ENCODE measurements around the gene CDH12. TPM values are rescaled to one million over a fixed set of nuclear protein-coding genes. Genes with fewer than 3 reads are reported as not detected.

CDH12 gene
- total RNA-seq, 6 experiments from 2014 or later: not detected

DNA sequence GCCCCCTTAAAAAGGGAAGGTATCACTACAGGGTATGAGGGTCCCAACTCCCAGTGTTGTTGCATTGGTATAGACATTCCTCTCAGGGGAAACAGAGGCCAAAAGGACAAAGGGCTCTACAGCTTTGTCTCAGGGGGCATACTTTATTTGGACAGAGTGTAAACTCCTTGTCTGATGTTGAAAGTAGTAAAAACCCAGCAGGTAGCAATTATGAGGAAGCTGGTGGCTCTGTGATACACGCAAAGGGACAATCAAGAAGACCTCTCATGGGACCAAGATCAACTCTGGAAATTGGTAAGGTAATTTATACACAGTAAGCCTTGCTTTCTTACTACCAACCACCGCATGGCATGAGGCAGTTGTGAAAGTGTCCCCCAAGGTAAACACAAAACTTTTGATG lies 764.6 kb downstream of the CDH12 start:
- Mint-ChIP-seq H3K4me3 (no peak overlapping the region), H3K27me3 (ENCODE audit: insufficient read depth) (no peaks in the 10 kb centered on the region), H3K27ac (no peak overlapping the region), H3K36me3 (ENCODE audit: low read depth) (no peaks in the 10 kb centered on the region), H3K4me1 (ENCODE audit: low read depth) (no peaks in the 10 kb centered on the region), H3K9me3 (peaks cover 39% of the 10 kb centered on the region)
- DNase-seq: no peak
- TF ChIP-seq, protein P1, sequence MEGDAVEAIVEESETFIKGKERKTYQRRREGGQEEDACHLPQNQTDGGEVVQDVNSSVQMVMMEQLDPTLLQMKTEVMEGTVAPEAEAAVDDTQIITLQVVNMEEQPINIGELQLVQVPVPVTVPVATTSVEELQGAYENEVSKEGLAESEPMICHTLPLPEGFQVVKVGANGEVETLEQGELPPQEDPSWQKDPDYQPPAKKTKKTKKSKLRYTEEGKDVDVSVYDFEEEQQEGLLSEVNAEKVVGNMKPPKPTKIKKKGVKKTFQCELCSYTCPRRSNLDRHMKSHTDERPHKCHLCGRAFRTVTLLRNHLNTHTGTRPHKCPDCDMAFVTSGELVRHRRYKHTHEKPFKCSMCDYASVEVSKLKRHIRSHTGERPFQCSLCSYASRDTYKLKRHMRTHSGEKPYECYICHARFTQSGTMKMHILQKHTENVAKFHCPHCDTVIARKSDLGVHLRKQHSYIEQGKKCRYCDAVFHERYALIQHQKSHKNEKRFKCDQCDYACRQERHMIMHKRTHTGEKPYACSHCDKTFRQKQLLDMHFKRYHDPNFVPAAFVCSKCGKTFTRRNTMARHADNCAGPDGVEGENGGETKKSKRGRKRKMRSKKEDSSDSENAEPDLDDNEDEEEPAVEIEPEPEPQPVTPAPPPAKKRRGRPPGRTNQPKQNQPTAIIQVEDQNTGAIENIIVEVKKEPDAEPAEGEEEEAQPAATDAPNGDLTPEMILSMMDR (IDR thresholded peaks at IDR 0.05): no peak

DNA sequence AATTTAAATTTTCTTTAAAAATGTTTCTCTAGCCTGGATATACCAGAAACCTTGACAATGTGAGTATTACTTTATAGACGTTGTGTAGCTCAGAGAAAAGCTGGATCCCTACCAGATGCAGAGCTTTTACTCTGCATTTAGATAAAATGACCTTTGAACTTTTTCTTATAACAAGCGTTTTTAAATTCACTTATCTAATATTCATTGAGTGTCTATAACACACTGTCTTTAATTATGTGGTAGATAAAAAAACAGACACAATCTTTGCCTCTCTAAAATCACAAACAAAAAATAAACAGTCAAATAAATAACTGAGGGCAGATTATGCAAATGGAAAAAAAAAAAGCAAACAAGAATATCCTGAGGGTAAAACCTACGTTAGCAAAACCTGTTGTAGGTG lies 773.6 kb downstream of the CDH12 start:
- Mint-ChIP-seq H3K4me1 (ENCODE audit: low read depth) (no peaks in the 10 kb centered on the region), H3K36me3 (ENCODE audit: low read depth) (no peaks in the 10 kb centered on the region), H3K27me3 (ENCODE audit: insufficient read depth) (no peaks in the 10 kb centered on the region)

DNA sequence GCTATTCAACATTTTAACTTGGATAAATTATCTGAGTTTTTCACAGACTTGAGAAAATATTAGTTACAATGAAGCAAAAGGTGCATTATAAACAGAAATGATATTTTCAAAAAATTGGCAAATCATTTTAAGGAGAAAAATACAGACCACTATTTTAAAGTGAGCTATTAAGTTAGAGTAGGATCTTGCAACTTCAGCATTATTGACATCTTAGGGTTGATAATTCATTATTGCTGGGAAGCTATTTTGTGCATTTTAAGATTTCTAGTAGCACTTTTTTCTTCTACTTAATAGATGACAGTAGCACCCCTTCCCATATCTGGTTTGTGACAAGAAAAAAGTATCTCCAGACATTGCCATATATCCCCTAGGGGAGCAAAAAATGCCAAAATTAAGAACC lies 774.1 kb downstream of the CDH12 start:
- H3K27me3 Mint-ChIP-seq (ENCODE audit: insufficient read depth): no peaks in the 10 kb centered on the region
- H3K27ac Mint-ChIP-seq: no peak overlapping the region
- no peaks in the 10 kb centered on the region for H3K4me1 Mint-ChIP-seq (ENCODE audit: low read depth)
- TF ChIP-seq, protein P1 (IDR thresholded peaks at IDR 0.05): no peak
- H3K36me3 Mint-ChIP-seq (ENCODE audit: low read depth): no peaks in the 10 kb centered on the region
- no peak overlapping the region for H3K4me3 Mint-ChIP-seq
- DNase-seq: no peak
- H3K9me3 Mint-ChIP-seq: peaks cover 14% of the 10 kb centered on the region; the same call in 1 of the 2 replicates

More for the DNA sequence above, 773.6 kb downstream of the CDH12 start:
- H3K9me3 Mint-ChIP-seq: peaks cover 14% of the 10 kb centered on the region; the same call in 1 of the 2 replicates
- TF ChIP-seq, protein P1 (IDR thresholded peaks at IDR 0.05): no peak
- no peak for DNase-seq
- no peak overlapping the region for H3K4me3 Mint-ChIP-seq
- no peak overlapping the region for H3K27ac Mint-ChIP-seq

DNA sequence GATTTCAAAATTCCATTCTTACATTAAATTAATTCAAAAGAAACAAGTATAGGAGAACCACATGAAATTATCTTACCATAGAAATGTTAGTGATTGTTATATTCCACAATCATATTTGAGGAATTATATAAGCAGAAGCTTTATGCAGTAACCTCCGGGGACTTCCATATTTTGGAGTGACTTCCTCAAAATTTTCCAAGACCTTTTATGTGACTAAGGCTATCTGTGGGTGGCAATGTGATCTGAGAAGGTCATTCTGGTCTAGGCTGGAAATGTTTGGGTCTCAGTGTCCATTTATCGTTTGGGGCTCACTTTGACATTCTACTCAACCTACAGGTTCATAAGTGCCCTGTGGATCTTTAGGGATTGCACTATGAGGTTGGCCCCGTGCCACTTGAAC lies 776.6 kb downstream of the CDH12 start:
- no peaks in the 10 kb centered on the region for H3K27me3 Mint-ChIP-seq (ENCODE audit: insufficient read depth)
- TF ChIP-seq, protein P1 (IDR thresholded peaks at IDR 0.05): no peak
- H3K4me1 Mint-ChIP-seq (ENCODE audit: low read depth): no peaks in the 10 kb centered on the region
- H3K27ac Mint-ChIP-seq: no peak overlapping the region
- no peak for DNase-seq
- no peaks in the 10 kb centered on the region for H3K36me3 Mint-ChIP-seq (ENCODE audit: low read depth)
- H3K4me3 Mint-ChIP-seq: no peak overlapping the region
- H3K9me3 Mint-ChIP-seq: peaks cover 15% of the 10 kb centered on the region

DNA sequence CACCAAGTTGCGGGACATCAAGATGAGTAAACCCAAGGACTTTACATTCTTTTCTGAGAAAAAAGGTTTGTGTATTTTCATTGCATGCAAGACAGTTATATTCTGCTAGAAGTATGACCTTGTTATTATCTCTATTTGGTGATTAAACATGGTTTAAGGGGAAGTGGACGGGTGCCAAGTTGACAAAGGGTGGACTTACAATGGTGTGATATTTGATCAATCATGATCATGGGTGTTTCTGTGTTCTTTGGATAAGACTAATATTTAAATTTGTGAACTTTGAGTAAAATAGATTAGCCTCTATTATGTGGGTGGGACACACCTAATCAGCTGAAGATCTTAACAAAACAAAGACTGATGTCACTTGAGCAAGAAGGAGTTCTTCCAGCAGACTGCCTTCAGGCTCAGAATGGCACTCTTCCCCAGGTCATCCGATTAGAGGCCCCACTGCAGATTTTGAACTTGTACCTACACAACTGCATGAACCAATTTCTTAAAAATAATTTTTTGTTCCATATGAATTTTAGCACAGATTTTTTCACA lies 782.9 kb downstream of the CDH12 start:
- Mint-ChIP-seq H3K27me3 (ENCODE audit: insufficient read depth) (no peaks in the 10 kb centered on the region), H3K4me3 (no peak overlapping the region), H3K36me3 (ENCODE audit: low read depth) (no peaks in the 10 kb centered on the region), H3K27ac (no peak overlapping the region), H3K4me1 (ENCODE audit: low read depth) (no peaks in the 10 kb centered on the region), H3K9me3 (peaks cover 47% of the 10 kb centered on the region)
- DNase-seq: no peak
- TF ChIP-seq, protein P1 (IDR thresholded peaks at IDR 0.05): no peak

DNA sequence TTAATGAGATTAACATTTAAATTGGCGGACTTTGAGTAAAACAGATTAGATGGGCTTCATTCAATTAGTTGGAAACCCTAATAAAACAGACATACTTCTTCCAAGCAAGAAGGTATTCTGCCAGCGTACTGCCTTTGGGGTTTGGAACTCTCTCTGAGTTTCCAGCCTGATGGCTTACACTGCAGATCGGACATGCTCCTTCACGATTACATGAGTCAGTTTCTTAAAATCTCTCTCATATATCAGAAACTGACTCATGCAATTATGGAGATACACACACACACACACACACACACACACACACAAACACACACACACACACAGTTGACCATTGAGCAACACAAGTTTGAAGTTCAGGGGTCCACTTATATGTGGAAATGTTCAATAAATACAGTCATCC lies 789.4 kb downstream of the CDH12 start:
- no peak for DNase-seq
- no peak overlapping the region for H3K27ac Mint-ChIP-seq
- no peaks in the 10 kb centered on the region for H3K27me3 Mint-ChIP-seq (ENCODE audit: insufficient read depth)
- no peak overlapping the region for H3K4me3 Mint-ChIP-seq
- TF ChIP-seq, protein P1 (IDR thresholded peaks at IDR 0.05): no peak
- peaks cover 39% of the 10 kb centered on the region for H3K9me3 Mint-ChIP-seq
- H3K36me3 Mint-ChIP-seq (ENCODE audit: low read depth): no peaks in the 10 kb centered on the region
- no peaks in the 10 kb centered on the region for H3K4me1 Mint-ChIP-seq (ENCODE audit: low read depth)

Measured in HFFc6 (cell line).